Mesenchymal stem cell (in vitro differentiated cells and primary cell): ENCODE data around the gene LIPC.

Experiments
- DNase-seq: peaks from one replicate; pipeline ENCODE4 v3.0.0-alpha.2; 2013
- H2AFZ ChIP-seq: one replicate; pipeline ENCODE4 v1.6.1; 2013; ENCODE audit warnings: low read depth, mild to moderate bottlenecking, control low read depth, inconsistent platforms, low read length, moderate library complexity
- H2AK5ac ChIP-seq: 2 replicates; pipeline ENCODE4 v1.6.1; 2013; ENCODE audit warnings: low read length, moderate library complexity, mild to moderate bottlenecking, inconsistent platforms; ENCODE audit not compliant: severe bottlenecking
- H2BK120ac ChIP-seq: one replicate; pipeline ENCODE4 v1.6.1; 2013; ENCODE audit warnings: low read depth, mild to moderate bottlenecking, inconsistent platforms, low read length, moderate library complexity
- H2BK12ac ChIP-seq, 2 experiments: one replicate each; pipeline ENCODE4 v1.6.1; 2013; ENCODE audit warnings: inconsistent platforms in 2 of 2, low read length in 2 of 2, mild to moderate bottlenecking in 2 of 2, moderate library complexity in 2 of 2, control low read depth in 1 of 2
- H2BK15ac ChIP-seq: one replicate; pipeline ENCODE4 v1.6.1; 2013; ENCODE audit warnings: mild to moderate bottlenecking, low read depth, inconsistent platforms; ENCODE audit not compliant: poor library complexity, severe bottlenecking
- H2BK5ac ChIP-seq: 2 replicates; pipeline ENCODE4 v1.6.1; 2013; ENCODE audit warnings: low read depth, mild to moderate bottlenecking, low read length, control low read depth, inconsistent platforms; ENCODE audit not compliant: poor library complexity, severe bottlenecking
- H3K14ac ChIP-seq, 2 experiments: one replicate each; pipeline ENCODE4 v1.6.1; 2013; ENCODE audit warnings: inconsistent platforms in 2 of 2, low read length in 2 of 2, control low read depth in 1 of 2, mild to moderate bottlenecking in 1 of 2, moderate library complexity in 1 of 2
- H3K18ac ChIP-seq, 2 experiments: one replicate each; pipeline ENCODE4 v1.6.1; 2013; ENCODE audit warnings: inconsistent platforms in 2 of 2, low read length in 2 of 2, control low read depth in 1 of 2, low read depth in 1 of 2, mild to moderate bottlenecking in 1 of 2
- H3K23ac ChIP-seq, 2 experiments: one replicate each; pipeline ENCODE4 v1.6.1; 2013; ENCODE audit warnings: inconsistent platforms in 2 of 2, low read length in 2 of 2, mild to moderate bottlenecking in 2 of 2, moderate library complexity in 2 of 2, control low read depth in 1 of 2
- H3K27ac ChIP-seq: 2 replicates; pipeline ENCODE4 v1.5.1; 2013; ENCODE audit warnings: mild to moderate bottlenecking, moderate library complexity, low read length, control low read depth, inconsistent platforms; ENCODE audit not compliant: poor library complexity, severe bottlenecking
- H3K27me3 ChIP-seq, 2 experiments: 2 replicates each; pipeline versions ENCODE4 v1.6.1 to v1.7.0; 2013; ENCODE audit warnings: low read length in 2 of 2, mild to moderate bottlenecking in 2 of 2, moderate library complexity in 2 of 2, control low read depth in 1 of 2, inconsistent platforms in 1 of 2; ENCODE audit not compliant: control insufficient read depth in 1 of 2, insufficient read depth in 1 of 2
- H3K36me3 ChIP-seq, 2 experiments: 2 replicates each; pipeline versions ENCODE4 v1.6.1 to v1.7.0; 2013; ENCODE audit warnings: low read length in 2 of 2, control low read depth in 1 of 2, inconsistent platforms in 1 of 2, low read depth in 1 of 2, mild to moderate bottlenecking in 1 of 2; ENCODE audit not compliant: insufficient read depth in 2 of 2, control insufficient read depth in 1 of 2
- H3K4ac ChIP-seq, 2 experiments: one replicate each; pipeline ENCODE4 v1.6.1; 2013; ENCODE audit warnings: inconsistent platforms in 2 of 2, low read length in 2 of 2, mild to moderate bottlenecking in 2 of 2, moderate library complexity in 2 of 2, control low read depth in 1 of 2, low read depth in 1 of 2
- H3K4me1 ChIP-seq: 2 replicates; pipeline ENCODE4 v1.6.1; 2013; ENCODE audit warnings: low read depth, low read length, control low read depth; ENCODE audit not compliant: control insufficient read depth, insufficient read depth
- H3K4me2 ChIP-seq: 2 replicates; pipeline ENCODE4 v1.6.1; 2013; ENCODE audit warnings: low read length, mild to moderate bottlenecking, inconsistent platforms; ENCODE audit not compliant: poor library complexity, severe bottlenecking
- H3K4me3 ChIP-seq, 2 experiments: 2 replicates each; pipeline versions ENCODE4 v1.5.1 to v1.7.0; 2013; ENCODE audit warnings: low read length in 2 of 2, mild to moderate bottlenecking in 2 of 2, control low read depth in 1 of 2, low read depth in 1 of 2; ENCODE audit not compliant: insufficient read depth in 1 of 2
- H3K79me1 ChIP-seq: replicated peaks from 2 replicates; pipeline ENCODE4 v1.6.1; 2013; ENCODE audit warnings: mild to moderate bottlenecking, control low read depth, low read length, inconsistent platforms; ENCODE audit not compliant: poor library complexity, severe bottlenecking
- H3K9ac ChIP-seq: 2 replicates; pipeline ENCODE4 v1.7.0; 2013; ENCODE audit warnings: mild to moderate bottlenecking, low read length, moderate library complexity
- H3K9me3 ChIP-seq: 2 replicates; pipeline ENCODE4 v1.7.0; 2013; ENCODE audit warnings: mild to moderate bottlenecking, low read length; ENCODE audit not compliant: control insufficient read depth
- H4K8ac ChIP-seq: one replicate; pipeline ENCODE4 v1.6.1; 2013; ENCODE audit warnings: inconsistent platforms, mild to moderate bottlenecking, low read length, moderate library complexity
- H4K91ac ChIP-seq: one replicate; pipeline ENCODE4 v1.6.1; 2013; ENCODE audit warnings: mild to moderate bottlenecking, low read length, inconsistent platforms
- WGBS: methylation state at CpG from one replicate; pipeline ENCODE4 v1.1.7; 2013; ENCODE audit warnings: mixed read lengths; 5-methylcytosine and 5-hydroxymethylcytosine counted together

LIPC gene

GRCh38 chr15:58497046-58497785 is 65.4 kb downstream of the LIPC start:
- Histone ChIP-seq H2AK5ac (peak overlapping the region; percentile 89), H2BK120ac (peak overlapping the region; percentile 87), H3K23ac (no peak overlapping the region), H3K27me3 (peaks cover 0 to 4% of the 10 kb centered on the region in 2 experiments), H2BK15ac (peak overlapping the region; percentile 80), H3K4me2 (no peak overlapping the region), H3K9me3 (peaks cover 5% of the 10 kb centered on the region), H2AFZ (no peak overlapping the region), H3K14ac (peak overlapping the region in 1 of 2 experiments; percentile 92), H3K9ac (no peak overlapping the region), H3K4me3 (no peak overlapping the region), H3K27ac (no peak overlapping the region), H2BK12ac (peak overlapping the region; percentile 93 to 98), H3K4ac (peak overlapping the region; percentile 55 to 79), H3K18ac (peak overlapping the region; percentile 67 to 92), H4K8ac (peak overlapping the region; percentile 66), H2BK5ac (peak overlapping the region; percentile 63), H3K4me1 (peaks cover 22% of the 10 kb centered on the region), H4K91ac (peak overlapping the region; percentile 80), H3K79me1 (no peaks in the 10 kb centered on the region), H3K36me3 (no peaks in the 10 kb centered on the region)
- 95% methylated on average over 7 of the region's 9 CpGs for WGBS
- DNase-seq, result no peak

- Histone ChIP-seq H3K27me3 (peaks cover 0 to 4% of the 10 kb centered on the region in 2 experiments), H3K23ac (no peak overlapping the region), H3K4me1 (peaks cover 20% of the 10 kb centered on the region), H3K4ac (peak overlapping the region; percentile 16 to 97), H2AFZ (no peak overlapping the region), H3K79me1 (no peaks in the 10 kb centered on the region), H3K4me3 (no peak overlapping the region), H2BK12ac (peak overlapping the region; percentile 90 to 95), H3K36me3 (peaks cover 0 to 3% of the 10 kb centered on the region in 2 experiments), H4K8ac (peak overlapping the region; percentile 55), H3K18ac (peak overlapping the region; percentile 76 to 91), H2AK5ac (peak overlapping the region; percentile 90), H2BK120ac (peak overlapping the region; percentile 78), H3K9ac (peak overlapping the region; percentile 64), H3K14ac (peak overlapping the region in 1 of 2 experiments; percentile 51), H2BK5ac (peak overlapping the region; percentile 77), H3K27ac (peak overlapping the region; percentile 88), H3K9me3 (peaks cover 5% of the 10 kb centered on the region), H2BK15ac (no peak overlapping the region), H3K4me2 (no peak overlapping the region), H4K91ac (peak overlapping the region; percentile 74)
- peak; percentile 99 for DNase-seq
- WGBS, result 0% methylated on average over 4 of the region's 8 CpGs
These were observed 67.2 kb downstream of the LIPC start for GRCh38 chr15:58498821-58499580.

- Histone ChIP-seq H3K9ac (no peak overlapping the region), H2AFZ (no peak overlapping the region), H3K79me1 (no peaks in the 10 kb centered on the region), H3K4me2 (no peak overlapping the region), H3K14ac (no peak overlapping the region), H3K9me3 (no peaks in the 10 kb centered on the region), H3K4me3 (no peak overlapping the region), H3K18ac (peak overlapping the region; percentile 28 to 64), H3K4ac (peak overlapping the region in 1 of 2 experiments; percentile 40), H2BK120ac (no peak overlapping the region), H2BK12ac (peak overlapping the region; percentile 28 to 88), H4K8ac (peak overlapping the region; percentile 77), H2BK5ac (no peak overlapping the region), H3K4me1 (peaks cover 15% of the 10 kb centered on the region), H4K91ac (peak overlapping the region; percentile 11), H3K27me3 (peaks cover 0 to 4% of the 10 kb centered on the region in 2 experiments), H3K27ac (no peak overlapping the region), H2AK5ac (peak overlapping the region; percentile 61), H3K36me3 (peaks cover 0 to 3% of the 10 kb centered on the region in 2 experiments), H3K23ac (no peak overlapping the region), H2BK15ac (no peak overlapping the region)
- 80% methylated on average over 4 of the region's 4 CpGs for WGBS
- DNase-seq, result no peak
These were observed 69.2 kb downstream of the LIPC start for GRCh38 chr15:58501006-58501405.
